GM12878 (cell line): ENCODE data around the gene WDR59. TPM values are rescaled to one million over a fixed set of nuclear protein-coding genes. Genes with fewer than 3 reads are reported as not detected.

Source experiments
- ATAC-seq: fragments of 200-7000 bp; cut with Tn5 transposase; 3 replicates; pipeline ENCODE4 v1.9.1; 2020; ENCODE audit warnings: mild to moderate bottlenecking, moderate library complexity
- BruUV-seq: library from RNA; stranded (reverse); fragments of 400-500 nt; replicated peaks from 2 replicates; lab custom pipeline; 2021; lab: Mats Ljungman, UMichigan
- CTCF ChIA-PET: fragments of 300-600 bp; sonication (Branson Sonifier 250); formaldehyde crosslinking; extraction: SDS; loops from one replicate; lab custom pipeline; 2021; ENCODE audit warnings: inconsistent platforms; lab: Yijun Ruan, JAX
- POLR2A ChIA-PET: fragments of 350-600 bp; formaldehyde crosslinking; extraction: SDS; loops from one replicate; lab custom pipeline; 2021; ENCODE audit warnings: inconsistent platforms; lab: Charles Lee
- RAD21 ChIA-PET: fragments of 300-600 bp; sonication (Branson Sonifier 250); formaldehyde crosslinking; loops from one replicate; lab custom pipeline; 2023; ENCODE audit warnings: antibody characterized with exemption; ENCODE audit not compliant: unreplicated experiment; lab: Charles Lee
- SMC1A ChIA-PET: fragments of 300-600 bp; sonication (Branson Sonifier 250); formaldehyde crosslinking; loops from one replicate; lab custom pipeline; 2023; ENCODE audit not compliant: unreplicated experiment, uncharacterized antibody; lab: Charles Lee
- DNase-seq: peaks from one replicate; pipeline ENCODE4 v3.0.0-alpha.2; 2011; ENCODE audit warnings: low read depth, low spot score
- FAIRE-seq: peaks from 3 replicates; lab custom pipeline; 2011; peaks lifted over from hg19 to GRCh38; lab: Jason Lieb, UNC
- H2AFZ ChIP-seq: 2 replicates; pipeline ENCODE4 v1.6.0; 2011; ENCODE audit warnings: low read depth, low read length, control low read depth; ENCODE audit not compliant: control insufficient read depth
- H3K27ac ChIP-seq: 2 replicates; pipeline ENCODE4 v1.5.1; 2011; ENCODE audit warnings: control low read depth; ENCODE audit not compliant: control insufficient read depth, insufficient read depth
- H3K27me3 ChIP-seq, 2 experiments: replicated peaks in 1 of 2; 2 replicates each; pipeline versions ENCODE4 v1.6.0 to v1.6.1; 2011; ENCODE audit warnings: low read length in 1 of 2; ENCODE audit not compliant: control insufficient read depth in 2 of 2, insufficient read depth in 2 of 2
- H3K36me3 ChIP-seq, 2 experiments: 2 replicates each; pipeline ENCODE4 v1.5.1; 2011; ENCODE audit warnings: low read length in 1 of 2; ENCODE audit not compliant: control insufficient read depth in 2 of 2, insufficient read depth in 2 of 2
- H3K4me1 ChIP-seq: 2 replicates; pipeline ENCODE4 v1.6.1; 2011; ENCODE audit warnings: mild to moderate bottlenecking, low read length, moderate library complexity, mixed read lengths; ENCODE audit not compliant: control insufficient read depth, insufficient read depth
- H3K4me2 ChIP-seq: 2 replicates; pipeline ENCODE4 v1.6.0; 2011; ENCODE audit warnings: control low read depth; ENCODE audit not compliant: control insufficient read depth, insufficient read depth
- H3K4me3 ChIP-seq: fragments of 200-600 bp; sonication (generic); 2 replicates; pipeline ENCODE4 v1.5.1; 2016
- H3K79me2 ChIP-seq: 2 replicates; pipeline ENCODE4 v1.6.0; 2011; ENCODE audit warnings: low read length; ENCODE audit not compliant: control insufficient read depth, insufficient read depth
- H3K9ac ChIP-seq: 2 replicates; pipeline ENCODE4 v1.8.0; 2011; ENCODE audit warnings: low read length, control low read depth, mixed read lengths; ENCODE audit not compliant: control insufficient read depth, insufficient read depth
- H3K9me3 ChIP-seq: replicated peaks from 3 replicates; pipeline ENCODE4 v1.5.1; 2011; ENCODE audit warnings: mild to moderate bottlenecking, low read length; ENCODE audit not compliant: control insufficient read depth, insufficient read depth
- H4K20me1 ChIP-seq: 2 replicates; pipeline ENCODE4 v1.6.0; 2011; ENCODE audit not compliant: control insufficient read depth, insufficient read depth
- BCL3 ChIP-seq: IDR thresholded peaks from 2 replicates; pipeline ENCODE4 v1.6.1; 2011; ENCODE audit warnings: borderline replicate concordance, low read depth, mild to moderate bottlenecking, moderate library complexity, low read length; ENCODE audit not compliant: insufficient read depth, poor library complexity, severe bottlenecking
- CTCF ChIP-seq, 3 experiments: IDR thresholded peaks in 2 of 3; conservative IDR thresholded peaks in 1 of 3; 2 replicates each; pipeline ENCODE4 v1.5.1; 2011; ENCODE audit warnings: low read depth in 3 of 3, low read length in 3 of 3, mild to moderate bottlenecking in 3 of 3, control low read depth in 2 of 3, moderate library complexity in 2 of 3, inconsistent platforms in 1 of 3, mixed read lengths in 1 of 3; ENCODE audit not compliant: control insufficient read depth in 2 of 3, insufficient read depth in 1 of 3; ENCODE audit errors: extremely low read depth in 1 of 3
- EZH2 ChIP-seq: IDR thresholded peaks from 2 replicates; pipeline ENCODE4 v1.6.1; 2012; ENCODE audit warnings: low read depth, mild to moderate bottlenecking, control low read depth, inconsistent platforms, low read length, borderline replicate concordance; ENCODE audit not compliant: control insufficient read depth
- IKZF1 ChIP-seq: fragments of 450-650 bp; conservative IDR thresholded peaks from 2 replicates; pipeline ENCODE4 v1.6.1; 2017; ENCODE audit warnings: antibody characterized with exemption, mild to moderate bottlenecking
- KAT2A ChIP-seq: conservative IDR thresholded peaks from 2 replicates; pipeline ENCODE4 v1.6.1; 2011; ENCODE audit warnings: low read depth, low read length; ENCODE audit not compliant: control insufficient read depth
- LARP7 ChIP-seq: fragments of 450-650 bp; IDR thresholded peaks from 2 replicates; pipeline ENCODE4 v1.6.1; 2017; ENCODE audit warnings: mild to moderate bottlenecking
- NFXL1 ChIP-seq: fragments of 450-650 bp; IDR thresholded peaks from 2 replicates; pipeline ENCODE4 v1.6.1; 2017; ENCODE audit warnings: antibody characterized with exemption, mild to moderate bottlenecking, borderline replicate concordance
- NR2C2 ChIP-seq: IDR thresholded peaks from 2 replicates; pipeline ENCODE4 v1.6.1; 2011; ENCODE audit warnings: borderline replicate concordance, low read depth; ENCODE audit not compliant: control insufficient read depth, insufficient read length
- PBX3 ChIP-seq: IDR thresholded peaks from 2 replicates; pipeline ENCODE4 v1.6.1; 2011; ENCODE audit warnings: mild to moderate bottlenecking, low read depth, low read length, moderate library complexity; ENCODE audit not compliant: insufficient replicate concordance
- POLR2A ChIP-seq: IDR thresholded peaks from 2 replicates; pipeline ENCODE4 v1.6.1; 2011; ENCODE audit warnings: low read depth, mild to moderate bottlenecking, low read length
- RFX5 ChIP-seq: IDR thresholded peaks from 2 replicates; pipeline ENCODE4 v1.6.1; 2011; ENCODE audit warnings: low read depth, low read length, improper control_type of control experiment
- SMC3 ChIP-seq: IDR thresholded peaks from 2 replicates; pipeline ENCODE4 v1.6.1; 2011; ENCODE audit warnings: low read length, improper control_type of control experiment, borderline replicate concordance
- TAF1 ChIP-seq: IDR thresholded peaks from 2 replicates; pipeline ENCODE4 v1.6.1; 2011; ENCODE audit warnings: mild to moderate bottlenecking, low read depth, low read length, borderline replicate concordance
- ZBTB40 ChIP-seq: fragments of 450-650 bp; IDR thresholded peaks from 2 replicates; pipeline ENCODE4 v1.6.1; 2016; ENCODE audit warnings: mild to moderate bottlenecking, moderate library complexity, borderline replicate concordance
- ZNF217 ChIP-seq: fragments of 450-650 bp; IDR thresholded peaks from 2 replicates; pipeline ENCODE4 v1.6.1; 2017; ENCODE audit warnings: antibody characterized with exemption, mild to moderate bottlenecking
- ZNF622 ChIP-seq: fragments of 450-650 bp; IDR thresholded peaks from 2 replicates; pipeline ENCODE4 v1.6.1; 2017; ENCODE audit warnings: mild to moderate bottlenecking, inconsistent platforms
- WGBS: methylation state at CpG from one replicate; pipeline ENCODE4 v1.1.6; 2016; ENCODE audit warnings: low lambda C conversion rate; ENCODE audit not compliant: insufficient replicate concordance, insufficient coverage; ENCODE audit errors: missing lambda C conversion rate; 5-methylcytosine and 5-hydroxymethylcytosine counted together
- in situ Hi-C: fragments of 300-500 bp; cut with MboI; formaldehyde crosslinking; loops from 9 replicates; pipeline ENCODE4 v1.14.3; 2018; ENCODE audit warnings: mixed read lengths
- intact Hi-C: fragments of 100-400 bp; cut with micrococcal nuclease; formaldehyde crosslinking; loops from one replicate; pipeline ENCODE4 v1.14.2; 2022; ENCODE audit not compliant: unreplicated experiment
- polyA plus RNA-seq, 11 experiments: library from polyadenylated mRNA; depleted of rRNA in 4 of 11; unstranded in 6 of 11; stranded (reverse) in 5 of 11; fragments of >200 nt; fragmentation: Nextera tagmentation in 4 of 11; fragmentation: Illumina TruSeq in 1 of 11; extraction: Ambion mirVana in 4 of 11; extraction: Trizol in 1 of 11; gene quantifications; 1 replicate in 1 of 11; 2 replicates in 10 of 11; pipeline versions ENCODE4 v1.2.1 to v1.2.3, GENCODE V29; 2011 to 2016; ENCODE audit warnings: inconsistent platforms in 2 of 11, missing spikeins in 2 of 11, low read depth in 1 of 11
- total RNA-seq, 4 experiments: library from RNA; depleted of rRNA in 3 of 4; stranded (reverse); fragments of >200 nt in 3 of 4; fragmentation: Illumina TruSeq in 1 of 4; extraction: Trizol in 1 of 4; gene quantifications; 2 replicates each; pipeline versions ENCODE4 v1.2.1 to v1.2.3, GENCODE V29; 2013 to 2021

The WDR59 gene
- total and polyA plus RNA-seq, 10 of the 15 experiments (the other 5 are each of a cell fraction or from before 2014, with no cell fraction given): 9.7 to 78.4 (median 24.5) TPM

- ATAC-seq (no peak), DNase-seq (no peak), FAIRE-seq (no peak)
- Histone ChIP-seq H3K36me3 (peaks cover 3 to 9% of the 10 kb centered on the region in 2 experiments; a peak in 2 of 4 replicates), H3K4me2 (no peak overlapping the region), H3K9ac (no peak overlapping the region), H2AFZ (no peak overlapping the region), H4K20me1 (no peaks in the 10 kb centered on the region), H3K4me1 (no peaks in the 10 kb centered on the region), H3K9me3 (no peaks in the 10 kb centered on the region), H3K79me2 (no peaks in the 10 kb centered on the region), H3K27ac (no peak overlapping the region), H3K27me3 (no peaks in the 10 kb centered on the region), H3K4me3 (no peak overlapping the region)
- POLR2A ChIA-PET: interaction anchor here (0.6 kb wide), 1 partner anchor 42 kb away, joined by 4 read pairs; no protein-coding TSS in a partner anchor
- RAD21 ChIA-PET: no interaction called here
- no TSS peak for BruUV-seq
- CTCF ChIA-PET: no interaction called here
- SMC1A ChIA-PET: interaction anchor here (1.6 kb wide), 1 partner anchor 13 kb away, joined by 5 read pairs; no protein-coding TSS in a partner anchor
- WGBS: 93% methylated on average over 6 of the region's 6 CpGs
- in situ Hi-C loops (no loop called here), intact Hi-C loops (no loop called here)
- TF ChIP-seq PBX3: no peak
- TF ChIP-seq LARP7: no peak
- TF ChIP-seq NFXL1: no peak
- TF ChIP-seq SMC3: no peak
- TF ChIP-seq TAF1: no peak
- no peak for TF ChIP-seq IKZF1
- TF ChIP-seq ZNF217: no peak
- no peak for TF ChIP-seq POLR2A
- no peak for TF ChIP-seq NR2C2
- no peak for TF ChIP-seq CTCF (IDR thresholded peaks at IDR 0.05 in 2 of 3, conservative IDR thresholded peaks at IDR 0.05 in 1 of 3; ENCODE audit: control insufficient read depth in 2 of 3, extremely low read depth in 1 of 3, insufficient read depth in 1 of 3, low read depth in 3 of 3, low read length in 3 of 3)
- TF ChIP-seq ZNF622: no peak
- TF ChIP-seq KAT2A: no peak
- no peak for TF ChIP-seq BCL3
- no peak for TF ChIP-seq RFX5
- TF ChIP-seq ZBTB40: no peak
- TF ChIP-seq EZH2: no peak
Observed at GRCh38 chr16:74944466-74944865, 40.5 kb downstream of the WDR59 start.
